HG03457 (cell line): ENCODE results near the gene ACSL6.

Experiments used
- ATAC-seq: cut with Tn5 transposase; IDR thresholded peaks from one replicate; pipeline ENCODE4 v1.9.1; 2021; ENCODE audit warnings: moderate number of reproducible peaks; ENCODE audit not compliant: unreplicated experiment

ACSL6 gene

DNA sequence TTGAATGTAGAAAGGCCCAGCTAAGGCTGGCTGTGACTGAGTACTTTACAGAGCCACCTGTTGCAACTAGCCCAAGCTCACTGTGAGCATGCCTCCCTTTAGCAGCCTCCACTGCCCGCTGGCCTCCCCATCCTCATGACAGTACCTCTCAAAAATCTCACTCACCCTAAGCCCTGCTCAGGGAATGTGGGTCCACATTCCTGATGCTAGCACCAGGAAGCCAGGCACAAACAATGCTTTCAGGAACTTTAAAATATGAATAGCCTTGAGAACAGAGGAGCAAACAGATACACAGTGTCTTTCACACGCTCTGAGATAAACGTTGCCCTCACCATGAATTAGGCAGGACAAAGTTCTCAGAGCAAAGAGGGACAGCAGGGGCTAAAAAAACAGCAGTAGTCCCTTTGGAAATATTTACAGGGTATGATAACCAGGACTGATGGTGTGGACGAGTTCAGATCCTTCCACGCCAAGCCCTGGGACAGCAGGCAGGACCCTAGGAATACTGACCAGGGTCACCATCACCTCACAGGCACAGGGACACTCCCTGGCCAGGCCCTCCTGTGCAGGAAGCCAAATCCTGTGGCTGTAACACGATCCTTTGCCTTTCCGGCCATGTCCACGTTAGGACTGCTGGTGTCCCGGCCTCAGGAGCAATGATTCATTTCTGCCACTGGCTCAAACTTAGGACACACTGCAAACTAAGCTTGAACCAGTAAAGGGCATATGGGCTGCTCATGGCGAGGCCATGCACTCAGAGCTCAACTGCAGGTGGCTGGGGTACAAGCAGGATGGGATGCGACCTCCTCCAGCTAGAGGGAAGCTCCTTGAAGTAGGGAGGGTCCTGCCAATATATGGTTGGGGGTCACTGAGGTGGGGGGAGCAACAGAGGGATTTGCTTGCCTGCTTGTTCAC, 9.6 kb downstream of the ACSL6 start:
- no peak for ATAC-seq

DNA sequence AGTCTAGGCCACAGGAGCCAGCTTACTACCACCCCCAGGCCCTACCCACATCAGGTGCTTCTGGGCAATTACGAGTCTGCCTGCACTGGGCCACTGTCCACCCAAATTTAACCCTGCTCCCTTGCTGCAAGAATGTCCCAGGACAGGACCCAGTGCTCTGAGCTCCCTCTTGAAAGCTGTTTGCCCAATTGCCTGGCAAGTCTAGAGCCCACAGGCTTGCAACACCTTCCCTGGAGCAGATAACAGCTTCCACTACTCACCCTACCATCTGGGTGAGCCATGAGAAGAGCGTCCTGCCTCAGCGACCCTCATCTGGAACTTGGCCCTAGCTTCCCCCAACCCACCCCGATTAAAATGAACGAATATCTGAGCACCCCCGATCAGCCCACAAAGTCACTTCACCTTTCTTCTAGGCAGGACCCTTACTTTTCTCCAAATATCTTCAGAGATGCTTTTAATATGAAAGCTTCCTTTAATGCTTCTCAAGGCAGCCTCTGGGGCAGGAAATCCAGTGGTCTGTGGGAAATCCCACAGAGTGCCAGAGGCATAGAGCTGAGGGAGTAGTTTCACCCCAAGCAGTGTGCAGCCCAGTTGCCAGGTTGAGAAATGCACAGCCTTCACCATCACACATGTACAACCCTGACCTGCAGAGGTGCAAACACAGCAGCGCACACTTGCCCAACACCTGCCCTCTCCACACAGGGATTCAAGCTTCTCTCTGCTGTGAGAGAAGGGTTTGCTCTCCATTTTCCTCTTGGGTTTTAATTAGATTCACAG, 10.6 kb downstream of the ACSL6 start:
- no peak for ATAC-seq

DNA sequence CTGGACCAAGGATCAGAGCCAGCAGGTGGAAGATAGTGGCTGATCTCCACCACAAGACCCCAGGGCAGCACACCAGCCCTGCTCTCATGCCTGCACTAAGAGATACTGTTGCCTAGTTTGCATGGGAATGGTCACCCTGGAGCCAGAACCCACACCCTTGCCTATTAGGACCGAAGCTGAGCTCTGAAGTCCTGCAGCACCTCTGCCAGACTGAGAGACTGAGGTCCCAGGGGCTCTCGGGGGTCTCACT, 11.3 kb downstream of the ACSL6 start:
- no peak for ATAC-seq

DNA sequence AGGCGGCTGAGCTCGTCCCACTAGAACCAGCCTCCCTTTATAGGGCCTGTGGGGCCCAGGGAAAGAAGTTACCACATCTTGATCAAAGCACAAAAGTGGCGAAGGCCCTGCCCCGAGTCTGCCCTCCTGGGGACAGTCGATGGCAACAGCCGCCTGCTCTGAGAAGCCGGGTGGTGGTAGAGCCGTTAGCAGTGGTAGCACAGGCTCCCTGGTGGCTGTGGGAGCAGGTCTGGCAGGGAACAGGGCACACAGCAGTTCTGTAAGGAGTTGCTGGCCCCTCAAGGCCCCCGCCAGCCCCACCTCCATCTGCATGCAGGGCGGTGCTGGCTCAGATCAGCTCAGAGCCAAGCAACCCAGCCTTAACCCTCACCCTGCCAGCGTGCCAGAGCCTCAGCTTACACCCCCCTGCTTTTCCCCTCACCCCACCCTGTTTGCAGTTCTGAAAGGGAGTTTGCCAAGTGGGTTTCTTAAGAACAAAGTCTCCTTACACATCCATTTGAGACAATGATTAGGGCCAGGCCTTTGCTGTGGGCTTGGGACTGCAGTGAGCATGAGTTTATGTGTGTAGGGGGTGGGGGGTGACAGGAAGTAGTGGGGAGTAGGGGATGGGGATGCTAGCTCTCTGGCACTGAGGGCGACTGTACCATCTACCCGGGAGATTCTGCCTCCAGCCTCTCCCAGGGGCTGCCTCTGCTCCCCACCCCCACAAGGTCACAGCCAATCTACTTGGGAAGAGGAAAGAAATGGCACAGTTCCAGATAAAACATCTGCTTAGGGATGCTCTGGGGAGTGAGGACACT, 11.8 kb downstream of the ACSL6 start:
- no peak for ATAC-seq

DNA sequence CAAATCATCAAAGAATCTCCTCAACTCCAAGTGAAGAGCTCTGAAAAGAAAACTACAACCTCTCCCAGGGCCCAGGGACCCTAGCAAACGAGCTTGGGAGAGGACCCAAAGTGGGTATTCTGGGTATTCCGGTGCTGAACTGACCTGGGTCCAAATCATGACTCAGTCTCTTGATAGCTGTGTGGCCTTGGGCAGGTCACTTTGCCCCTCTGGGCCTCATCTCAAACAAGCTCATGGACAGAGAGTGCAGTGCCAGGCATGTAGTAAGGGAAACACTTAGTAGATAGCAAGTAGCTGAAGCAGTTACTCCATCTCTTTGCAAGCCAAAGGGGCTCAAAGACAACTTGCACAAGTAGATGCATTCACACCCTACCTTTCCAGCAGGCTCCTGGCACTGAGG, 12.4 kb downstream of the ACSL6 start:
- ATAC-seq = no peak

DNA sequence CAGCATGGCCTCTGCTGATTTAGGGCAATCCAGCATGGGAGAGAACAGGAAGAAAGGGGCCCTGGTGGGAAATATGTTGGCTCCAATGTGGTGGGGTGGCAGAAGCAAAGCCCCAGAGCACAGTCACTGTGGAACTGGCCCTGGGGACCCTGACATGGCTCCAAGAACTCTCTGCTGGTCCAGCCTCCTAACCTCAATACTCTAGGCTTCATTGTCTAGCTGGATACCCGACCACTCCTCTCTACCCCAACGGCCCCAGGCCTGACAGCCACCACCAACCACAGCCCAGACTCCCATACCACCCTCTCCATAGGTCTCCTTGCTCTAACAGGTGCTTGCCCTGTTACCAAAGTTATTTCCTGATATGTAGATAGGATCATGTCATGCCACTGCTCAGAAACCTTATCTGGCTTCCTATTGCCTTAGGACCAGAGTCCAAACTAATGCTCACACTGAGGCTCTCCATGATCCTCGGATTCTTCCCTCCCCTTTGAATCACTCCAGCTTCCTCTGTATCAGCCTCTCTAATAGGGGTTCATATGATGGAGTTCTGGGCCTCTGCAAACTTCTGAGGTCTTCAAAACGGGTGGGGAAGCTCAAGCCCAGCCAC, 12.9 kb downstream of the ACSL6 start:
- no peak for ATAC-seq

DNA sequence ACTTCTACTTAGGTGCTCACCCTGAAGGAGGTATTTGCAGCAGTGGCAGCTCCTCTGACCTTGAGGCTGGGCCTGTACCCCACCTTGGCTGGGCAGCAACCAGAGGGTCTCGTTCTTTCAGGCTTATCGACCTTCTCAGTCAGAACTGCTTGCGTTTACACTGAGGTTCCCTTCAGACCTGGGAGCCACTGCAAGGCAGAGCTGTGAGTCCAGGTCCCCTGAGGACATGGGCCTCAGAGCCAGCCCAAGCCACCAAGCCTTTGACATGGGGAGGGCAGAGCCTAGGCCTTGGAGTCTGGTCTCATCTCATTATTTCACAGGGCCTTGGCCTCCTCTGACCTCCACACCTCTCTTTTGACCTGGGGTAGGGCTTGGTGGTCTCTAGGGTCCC, 13.7 kb downstream of the ACSL6 start:
- no peak for ATAC-seq

DNA sequence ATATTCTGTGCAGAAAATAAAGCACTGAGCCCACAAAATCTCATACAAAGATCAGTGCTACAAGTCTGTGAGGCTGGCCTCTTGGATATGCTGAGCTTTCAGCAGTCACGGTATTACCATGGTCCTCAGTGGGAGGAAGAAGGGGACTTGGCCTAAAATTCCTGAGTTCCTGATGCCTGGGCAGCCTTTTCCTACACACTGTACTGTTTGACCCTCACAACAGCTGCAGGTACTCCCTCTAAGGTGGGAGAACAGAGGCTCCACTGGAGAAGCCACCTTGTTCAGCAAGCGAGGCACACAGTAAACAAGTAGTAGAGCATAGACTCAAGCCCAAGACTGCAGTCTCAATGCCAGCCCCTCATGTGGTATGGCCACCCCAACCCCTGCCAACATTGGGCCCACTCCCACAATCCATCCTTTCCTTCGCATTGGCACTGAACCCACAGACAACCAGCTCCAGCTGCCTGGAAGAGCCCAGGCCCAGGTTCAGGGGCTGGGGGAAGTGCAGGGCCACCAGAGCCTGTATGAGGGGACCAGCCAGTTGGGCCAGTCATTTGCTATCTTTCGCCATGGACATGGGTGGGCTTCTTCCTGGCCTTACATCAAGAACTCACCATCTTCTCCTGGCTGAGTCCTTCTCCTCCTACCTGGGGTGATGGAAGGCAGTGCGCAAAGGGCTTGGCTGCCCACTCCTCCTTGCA, 14.3 kb downstream of the ACSL6 start:
- no peak for ATAC-seq

DNA sequence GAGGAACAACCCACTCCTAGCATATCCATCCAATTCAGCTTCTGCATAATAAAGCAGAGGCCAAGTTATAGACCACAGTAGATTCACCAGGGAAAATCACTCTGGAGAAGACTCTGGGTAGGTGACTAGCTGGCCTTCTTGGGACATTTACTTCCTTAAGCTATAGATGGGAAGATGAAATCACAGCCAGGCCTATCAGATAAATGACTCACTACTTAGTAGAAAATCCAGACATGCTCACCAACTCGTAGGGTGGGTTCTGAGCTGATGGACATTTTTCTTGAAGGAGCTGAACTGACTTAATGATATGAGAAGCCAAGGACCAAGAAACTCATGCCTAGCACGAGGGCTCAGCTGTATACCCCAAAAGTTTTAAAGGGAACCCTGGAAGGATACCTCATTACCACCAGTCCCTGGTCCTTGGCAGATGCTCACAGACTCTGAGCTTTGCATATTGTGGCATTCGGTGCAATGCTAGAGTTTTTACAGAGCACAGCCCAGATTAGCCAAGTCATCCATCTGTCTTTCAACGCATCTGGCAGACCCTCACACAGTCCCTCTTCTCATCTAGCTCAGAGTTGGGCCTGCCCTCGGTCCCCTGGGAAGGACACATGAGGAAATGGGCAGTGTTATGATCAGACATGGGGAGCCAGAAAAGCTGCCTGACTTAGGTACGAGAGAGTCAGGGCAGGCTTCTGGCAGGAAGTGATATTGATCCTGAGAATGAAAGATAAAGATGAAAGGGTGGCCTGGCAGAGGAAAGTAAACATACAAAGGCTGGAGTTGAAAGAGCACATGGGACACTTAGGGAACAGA, 15.0 kb downstream of the ACSL6 start:
- ATAC-seq = no peak

DNA sequence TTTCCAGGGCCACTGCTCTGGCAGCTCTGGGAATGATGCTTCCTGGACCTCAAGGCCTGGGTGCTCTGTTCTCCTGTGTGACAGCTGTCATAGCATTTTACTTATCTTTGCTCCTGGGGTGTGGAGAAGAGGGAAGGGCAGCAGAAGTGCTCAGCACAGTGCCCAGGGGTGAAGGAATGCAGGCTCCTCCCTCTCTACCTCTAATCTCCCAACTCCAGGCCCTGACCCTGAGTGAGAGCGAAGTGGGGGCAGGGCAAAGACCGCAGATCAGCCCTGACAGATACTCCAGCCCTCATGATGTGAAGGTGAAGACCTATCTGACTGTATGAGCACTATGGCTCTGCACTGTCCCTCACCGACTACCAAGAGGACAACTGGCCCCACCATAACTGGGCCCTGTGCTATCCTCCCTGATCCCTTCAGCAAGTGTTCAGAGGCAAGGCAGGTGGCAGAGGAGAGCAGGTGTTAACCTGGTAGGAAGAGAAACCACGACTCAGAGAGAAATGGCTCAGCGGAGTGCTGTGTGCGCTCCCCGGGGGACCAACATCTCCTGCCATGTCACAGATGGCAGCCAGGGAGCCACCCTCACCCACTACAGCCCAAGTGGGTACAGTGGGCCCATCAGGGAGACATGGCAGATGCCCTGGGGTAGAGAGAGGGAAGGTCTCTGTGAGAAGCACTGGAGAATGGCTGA, 16.8 kb downstream of the ACSL6 start:
- ATAC-seq = no peak

DNA sequence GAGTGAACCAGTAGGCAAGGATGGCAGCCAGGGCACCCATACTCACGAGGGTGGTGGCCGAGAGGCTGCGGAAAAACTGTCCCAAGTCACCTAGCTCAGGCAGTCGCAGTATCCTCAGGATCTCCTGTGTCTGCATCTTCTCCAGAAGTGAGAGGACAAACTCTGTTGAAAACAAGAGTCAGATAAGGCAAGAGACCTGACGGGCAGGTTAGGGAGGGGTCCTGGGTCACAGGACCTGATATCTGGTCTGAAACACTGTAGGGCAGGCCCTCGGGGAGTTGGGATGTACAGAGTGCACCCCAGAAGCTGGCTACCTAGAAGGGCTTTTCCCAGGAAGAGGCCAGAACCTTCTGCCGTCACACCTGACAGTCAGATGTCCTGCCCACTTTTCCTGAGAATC, 17.4 kb downstream of the ACSL6 start:
- ATAC-seq = no peak

DNA sequence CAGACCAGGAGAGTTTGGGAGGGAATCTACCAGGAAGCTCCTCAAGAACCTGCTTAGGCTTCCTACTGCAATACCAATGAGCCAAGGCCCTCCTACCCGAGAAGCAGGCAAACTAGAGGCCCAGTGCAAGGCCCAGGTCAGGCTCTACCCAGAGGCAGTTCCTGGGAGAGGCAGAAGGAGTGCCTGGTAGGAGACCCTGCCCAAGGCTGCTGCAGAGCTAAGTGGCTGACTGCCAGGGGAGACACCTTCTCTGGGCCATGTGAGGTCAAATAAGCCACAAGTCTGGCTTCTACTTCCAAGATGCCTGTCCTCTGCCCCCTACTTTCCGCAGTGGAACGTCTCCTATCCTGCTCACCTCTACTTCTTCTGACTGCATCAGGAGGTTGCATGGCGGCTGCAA, 17.8 kb downstream of the ACSL6 start:
- ATAC-seq = no peak

DNA sequence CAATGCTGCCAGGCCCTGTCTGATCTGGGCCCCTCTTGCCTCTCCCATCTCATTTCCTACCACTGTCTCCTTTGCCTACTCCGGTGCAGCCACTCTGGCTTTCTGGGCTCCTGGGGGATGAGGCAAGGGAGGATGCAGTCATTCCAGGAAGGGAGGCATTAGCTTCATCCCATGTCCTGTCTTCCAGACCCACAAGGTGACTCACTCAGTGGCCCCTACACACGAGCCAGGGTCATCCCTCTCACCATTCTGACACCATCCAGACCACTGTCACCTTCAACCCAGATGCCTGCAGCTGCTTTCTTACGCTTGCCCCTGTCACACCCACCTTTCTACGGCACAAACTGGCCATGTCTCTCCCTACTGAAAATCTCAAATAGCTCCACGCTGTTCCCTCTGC, 19.1 kb downstream of the ACSL6 start:
- ATAC-seq = no peak

DNA sequence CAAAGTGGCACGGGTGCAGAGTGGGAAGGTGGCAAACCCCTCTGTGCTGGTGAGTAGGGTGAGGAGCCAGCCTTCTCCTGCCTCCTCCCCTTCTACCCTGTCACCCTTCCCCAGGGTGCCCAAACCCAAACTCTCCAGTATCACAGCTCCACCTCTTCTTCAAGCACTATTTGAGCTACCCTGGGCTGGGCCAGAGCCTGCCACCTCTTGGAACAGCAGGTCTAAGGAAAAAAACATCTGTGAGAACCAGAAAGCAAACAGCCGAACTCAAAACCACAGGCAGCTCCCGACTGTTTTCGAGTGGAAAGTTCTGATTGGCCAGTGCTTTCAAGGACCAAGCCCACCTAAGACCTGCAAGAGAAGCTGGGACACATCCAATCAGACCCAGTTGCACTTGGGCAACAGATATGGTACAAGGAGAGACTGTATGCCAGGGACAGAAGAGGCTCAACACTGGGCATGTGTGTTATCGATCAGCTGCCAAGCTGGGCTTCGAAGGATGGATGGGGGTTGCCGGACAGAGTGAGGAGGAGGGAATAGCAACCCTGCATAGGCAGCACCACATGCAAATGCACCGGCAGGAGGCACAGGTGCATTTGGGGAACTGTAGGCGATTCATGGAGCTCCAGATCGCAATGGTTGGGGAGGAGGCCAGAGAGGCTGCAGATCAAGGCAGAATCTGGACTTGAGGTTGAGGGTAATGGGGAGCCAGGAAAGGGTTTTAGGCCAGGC, 19.7 kb downstream of the ACSL6 start:
- no peak for ATAC-seq

DNA sequence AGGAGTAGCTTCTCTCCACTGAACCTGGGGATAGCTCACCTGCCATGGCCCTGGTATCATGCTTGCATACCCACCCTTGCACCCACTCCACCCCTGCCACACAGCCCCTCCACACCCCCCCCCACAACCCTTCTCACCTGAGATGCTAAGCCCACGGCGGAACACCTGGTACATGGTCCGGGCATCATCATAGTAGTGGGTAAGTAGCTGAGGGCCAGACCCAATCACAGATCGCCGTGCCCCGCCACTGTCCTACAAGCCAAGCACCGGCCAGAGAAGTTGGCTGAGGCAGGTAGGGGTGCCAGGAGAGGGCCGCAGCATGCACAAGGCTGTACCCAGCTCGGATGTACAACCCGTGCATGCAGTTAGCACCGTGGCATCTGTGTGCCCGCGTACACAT, 20.7 kb downstream of the ACSL6 start:
- ATAC-seq = no peak

DNA sequence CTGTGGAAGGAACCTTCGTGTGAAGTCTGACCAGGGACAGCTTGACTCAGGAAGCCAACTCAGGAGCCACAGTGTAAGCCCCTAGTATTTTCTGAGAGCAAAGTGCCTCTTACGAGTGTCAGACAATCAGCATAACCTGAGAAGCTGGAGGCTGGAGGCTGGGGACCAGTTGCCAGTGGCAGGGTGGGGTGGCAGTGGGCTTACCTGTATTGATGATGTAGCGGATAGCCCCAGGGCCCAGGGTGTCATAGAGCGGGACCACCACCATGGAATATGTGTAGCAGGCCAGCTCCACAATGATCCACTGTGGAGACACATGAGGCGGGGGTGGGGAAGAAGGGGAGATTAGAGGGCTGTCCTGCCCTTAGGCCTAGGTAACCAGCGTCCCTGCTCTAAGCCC, 22.9 kb downstream of the ACSL6 start:
- no peak for ATAC-seq

DNA sequence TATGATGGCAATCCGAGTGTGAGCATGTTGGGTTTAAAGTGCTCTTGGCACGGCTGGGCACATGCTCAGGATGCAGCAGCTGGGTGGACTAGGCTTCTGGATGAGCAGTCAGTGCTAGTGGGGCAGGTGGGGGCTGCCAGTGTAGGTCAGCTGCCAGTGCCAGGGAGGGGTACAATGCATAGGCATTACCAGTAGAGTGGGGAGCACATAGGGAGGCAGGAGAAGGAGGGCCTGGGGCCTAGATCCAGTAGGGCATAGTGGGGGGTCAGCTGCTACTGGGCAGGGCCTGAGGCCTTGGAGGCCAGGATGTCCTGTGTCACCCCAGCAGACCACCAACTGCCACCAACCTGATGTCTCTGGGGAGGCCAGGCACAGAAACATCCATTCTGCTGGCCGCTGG, 24.2 kb downstream of the ACSL6 start:
- ATAC-seq = no peak

DNA sequence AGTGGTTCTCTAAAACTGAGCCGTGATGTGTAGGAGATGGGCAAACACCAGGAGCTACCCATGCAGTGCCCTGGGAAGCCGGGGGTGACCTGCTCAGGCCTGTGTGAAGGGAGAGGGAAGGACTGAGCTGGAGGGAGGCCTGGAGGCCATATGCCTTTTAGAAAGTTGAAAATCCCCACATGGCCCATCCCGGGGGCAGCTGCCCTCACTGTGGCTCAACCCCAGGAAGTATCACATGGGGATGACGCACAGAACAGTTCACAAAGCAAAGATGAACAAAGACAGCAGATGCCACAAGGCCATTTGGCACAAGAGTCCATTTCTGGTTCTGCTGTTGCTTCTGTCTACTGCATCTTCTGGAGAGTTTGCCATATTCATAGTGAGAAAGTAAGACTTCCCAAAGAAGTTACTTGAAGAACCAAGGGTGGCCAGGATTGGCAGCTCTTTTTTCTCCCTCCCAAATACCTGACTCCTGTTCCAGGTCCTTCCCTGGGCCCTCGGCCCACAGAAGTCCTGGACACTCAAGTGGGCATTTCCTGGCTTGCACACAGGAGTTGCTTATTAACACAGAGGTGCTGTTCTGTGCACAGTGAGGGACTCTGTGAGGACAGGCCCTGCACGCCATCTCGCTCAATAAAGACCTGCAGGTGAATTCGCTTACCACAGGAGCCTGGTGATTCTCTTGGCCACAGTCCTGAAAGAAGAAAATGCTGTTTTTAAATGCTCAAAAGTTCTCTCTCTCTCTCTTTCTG, 25.1 kb downstream of the ACSL6 start:
- no peak for ATAC-seq
